HepG2 (cell line): ENCODE results near the gene RAD23A. TPM values are rescaled to one million over a fixed set of nuclear protein-coding genes. Genes with fewer than 3 reads are reported as not detected.

Source experiments
- IKZF1 ChIP-seq: fragments of 450-650 bp; IDR thresholded peaks from 2 replicates; pipeline ENCODE4 v1.7.1; 2016
- MAFK ChIP-seq, 2 experiments: IDR thresholded peaks in 1 of 2; conservative IDR thresholded peaks in 1 of 2; 2 replicates each; pipeline ENCODE4 v1.6.1; 2011; ENCODE audit warnings: improper control_type of control experiment in 2 of 2, low read length in 2 of 2
- ZNF577 ChIP-seq: sonication (generic); formaldehyde crosslinking; IDR thresholded peaks from 2 replicates; pipeline ENCODE4 v1.4.0; 2020; ENCODE audit warnings: mild to moderate bottlenecking, low read depth, missing genetic modification reagents, borderline replicate concordance
- ZNF589 ChIP-seq: sonication (generic); formaldehyde crosslinking; conservative IDR thresholded peaks from 2 replicates; pipeline ENCODE4 v1.8.0; 2022; ENCODE audit warnings: mild to moderate bottlenecking, moderate library complexity, missing genetic modification reagents
- ZNF782 ChIP-seq: sonication (generic); formaldehyde crosslinking; IDR thresholded peaks from 2 replicates; pipeline ENCODE4 v1.4.0; 2020; ENCODE audit warnings: missing genetic modification reagents, mild to moderate bottlenecking, borderline replicate concordance
- ZNF790 ChIP-seq: sonication (generic); formaldehyde crosslinking; IDR thresholded peaks from 2 replicates; pipeline ENCODE4 v1.8.0; 2022; ENCODE audit warnings: missing genetic modification reagents, mild to moderate bottlenecking, borderline replicate concordance
- ZNF816 ChIP-seq: sonication (generic); formaldehyde crosslinking; IDR thresholded peaks from 2 replicates; pipeline ENCODE4 v1.8.0; 2022; ENCODE audit warnings: missing genetic modification reagents, mild to moderate bottlenecking, borderline replicate concordance
- polyA plus RNA-seq, 8 experiments: library from polyadenylated mRNA; depleted of rRNA in 3 of 8; stranded (reverse) in 7 of 8; unstranded in 1 of 8; fragments of >200 nt; fragmentation: Illumina TruSeq in 4 of 8; extraction: Trizol in 4 of 8; gene quantifications; 2 replicates each; pipeline versions ENCODE4 v1.2.1 to v1.2.3, GENCODE V29; 2011 to 2016; ENCODE audit warnings: low read depth in 4 of 8, missing spikeins in 1 of 8, mixed read lengths in 1 of 8; ENCODE audit not compliant: insufficient read depth in 1 of 8
- total RNA-seq, 5 experiments: library from RNA; depleted of rRNA; stranded (reverse); fragments of >200 nt; fragmentation: Illumina TruSeq; extraction: Trizol; gene quantifications; 2 replicates each; pipeline ENCODE4 v1.2.3, GENCODE V29; 2016; ENCODE audit warnings: low read depth in 1 of 5
- TF ChIP-seq, protein P1 (sequence below): IDR thresholded peaks from 2 replicates; pipeline ENCODE4 v1.6.1; 2012; ENCODE audit warnings: low read depth, low read length, improper control_type of control experiment
- TF ChIP-seq, protein P2 (sequence below): sonication (generic); formaldehyde crosslinking; IDR thresholded peaks from 2 replicates; pipeline ENCODE4; 2020; ENCODE audit warnings: missing genetic modification reagents, mild to moderate bottlenecking, borderline replicate concordance
- TF ChIP-seq, protein P3 (sequence below): sonication (generic); formaldehyde crosslinking; IDR thresholded peaks from 2 replicates; pipeline ENCODE4 v1.4.0; 2020; ENCODE audit warnings: missing genetic modification reagents, borderline replicate concordance
- TF ChIP-seq, protein P4 (sequence below): sonication (generic); formaldehyde crosslinking; IDR thresholded peaks from 2 replicates; pipeline ENCODE4 v1.4.0; 2020; ENCODE audit warnings: missing genetic modification reagents

RAD23A gene
- total and polyA plus RNA-seq, 2 of the 13 experiments (the other 11 are each of a cell fraction or from before 2014, with no cell fraction given), result 42.5 to 54.2 TPM

DNA sequence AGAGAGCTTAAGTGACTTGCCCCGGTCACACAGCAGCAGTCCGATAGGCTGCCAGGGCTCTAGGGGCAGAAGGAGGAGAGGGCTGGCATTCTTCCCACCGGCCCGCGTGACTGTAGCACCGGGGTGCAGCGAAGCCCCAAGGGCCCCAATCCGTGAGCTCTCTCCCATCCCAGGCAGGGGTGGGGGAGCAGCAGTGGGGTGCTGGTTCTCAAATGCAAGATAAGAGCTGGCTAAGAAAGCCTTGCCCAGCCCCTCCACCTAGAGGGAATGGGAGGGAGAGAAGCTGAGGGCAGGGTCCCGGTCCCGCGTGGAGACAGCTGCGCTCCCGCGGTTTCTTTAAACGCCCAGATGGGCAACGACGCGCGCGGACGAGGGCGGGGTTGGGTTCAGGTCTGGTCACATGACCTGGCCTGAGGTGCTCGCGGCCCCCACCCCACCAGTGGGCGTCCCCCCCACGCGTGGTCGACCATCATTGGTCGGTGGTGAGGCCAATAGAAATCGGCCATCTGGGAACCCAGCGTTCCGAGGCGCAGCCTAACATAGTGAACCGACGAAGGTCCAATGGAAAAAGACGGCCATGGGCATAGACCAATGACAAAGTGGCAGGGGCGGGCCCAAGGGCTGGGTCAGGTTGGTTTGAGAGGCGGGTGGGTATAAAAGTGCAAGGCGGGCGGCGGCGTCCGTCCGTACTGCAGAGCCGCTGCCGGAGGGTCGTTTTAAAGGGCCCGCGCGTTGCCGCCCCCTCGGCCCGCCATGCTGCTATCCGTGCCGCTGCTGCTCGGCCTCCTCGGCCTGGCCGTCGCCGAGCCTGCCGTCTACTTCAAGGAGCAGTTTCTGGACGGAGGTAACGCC, 7.5 kb upstream of the RAD23A start, which contains the start of gene CALR (continued):
- no peak for TF ChIP-seq MAFK (conservative IDR thresholded peaks at IDR 0.05 in 1 of 2, IDR thresholded peaks at IDR 0.05 in 1 of 2; ENCODE audit: low read length in 2 of 2)
- TF ChIP-seq ZNF816 (CRISPR knock-in tag), result no peak; the same call in 1 of the 2 replicates
- TF ChIP-seq ZNF782, result peak; percentile 95
- no peak for TF ChIP-seq ZNF577 (CRISPR knock-in tag)
- TF ChIP-seq IKZF1, result no peak
- TF ChIP-seq, protein P1, sequence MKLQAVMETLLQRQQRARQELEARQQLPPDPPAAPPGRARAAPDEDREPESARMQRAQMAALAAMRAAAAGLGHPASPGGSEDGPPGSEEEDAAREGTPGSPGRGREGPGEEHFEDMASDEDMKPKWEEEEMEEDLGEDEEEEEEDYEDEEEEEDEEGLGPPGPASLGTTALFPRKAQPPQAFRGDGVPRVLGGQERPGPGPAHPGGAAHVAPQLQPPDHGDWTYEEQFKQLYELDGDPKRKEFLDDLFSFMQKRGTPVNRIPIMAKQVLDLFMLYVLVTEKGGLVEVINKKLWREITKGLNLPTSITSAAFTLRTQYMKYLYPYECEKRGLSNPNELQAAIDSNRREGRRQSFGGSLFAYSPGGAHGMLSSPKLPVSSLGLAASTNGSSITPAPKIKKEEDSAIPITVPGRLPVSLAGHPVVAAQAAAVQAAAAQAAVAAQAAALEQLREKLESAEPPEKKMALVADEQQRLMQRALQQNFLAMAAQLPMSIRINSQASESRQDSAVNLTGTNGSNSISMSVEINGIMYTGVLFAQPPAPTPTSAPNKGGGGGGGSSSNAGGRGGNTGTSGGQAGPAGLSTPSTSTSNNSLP, result no peak
- 0 out of 2 replicates have a peak, but pooled peaks have one; percentile 28 for TF ChIP-seq ZNF589
- TF ChIP-seq, protein P2, sequence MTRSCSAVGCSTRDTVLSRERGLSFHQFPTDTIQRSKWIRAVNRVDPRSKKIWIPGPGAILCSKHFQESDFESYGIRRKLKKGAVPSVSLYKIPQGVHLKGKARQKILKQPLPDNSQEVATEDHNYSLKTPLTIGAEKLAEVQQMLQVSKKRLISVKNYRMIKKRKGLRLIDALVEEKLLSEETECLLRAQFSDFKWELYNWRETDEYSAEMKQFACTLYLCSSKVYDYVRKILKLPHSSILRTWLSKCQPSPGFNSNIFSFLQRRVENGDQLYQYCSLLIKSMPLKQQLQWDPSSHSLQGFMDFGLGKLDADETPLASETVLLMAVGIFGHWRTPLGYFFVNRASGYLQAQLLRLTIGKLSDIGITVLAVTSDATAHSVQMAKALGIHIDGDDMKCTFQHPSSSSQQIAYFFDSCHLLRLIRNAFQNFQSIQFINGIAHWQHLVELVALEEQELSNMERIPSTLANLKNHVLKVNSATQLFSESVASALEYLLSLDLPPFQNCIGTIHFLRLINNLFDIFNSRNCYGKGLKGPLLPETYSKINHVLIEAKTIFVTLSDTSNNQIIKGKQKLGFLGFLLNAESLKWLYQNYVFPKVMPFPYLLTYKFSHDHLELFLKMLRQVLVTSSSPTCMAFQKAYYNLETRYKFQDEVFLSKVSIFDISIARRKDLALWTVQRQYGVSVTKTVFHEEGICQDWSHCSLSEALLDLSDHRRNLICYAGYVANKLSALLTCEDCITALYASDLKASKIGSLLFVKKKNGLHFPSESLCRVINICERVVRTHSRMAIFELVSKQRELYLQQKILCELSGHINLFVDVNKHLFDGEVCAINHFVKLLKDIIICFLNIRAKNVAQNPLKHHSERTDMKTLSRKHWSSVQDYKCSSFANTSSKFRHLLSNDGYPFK (CRISPR knock-in tag), result peak; percentile 75; the same call in 1 of the 2 replicates
- no peak for TF ChIP-seq ZNF790 (CRISPR knock-in tag)
- TF ChIP-seq, protein P3, sequence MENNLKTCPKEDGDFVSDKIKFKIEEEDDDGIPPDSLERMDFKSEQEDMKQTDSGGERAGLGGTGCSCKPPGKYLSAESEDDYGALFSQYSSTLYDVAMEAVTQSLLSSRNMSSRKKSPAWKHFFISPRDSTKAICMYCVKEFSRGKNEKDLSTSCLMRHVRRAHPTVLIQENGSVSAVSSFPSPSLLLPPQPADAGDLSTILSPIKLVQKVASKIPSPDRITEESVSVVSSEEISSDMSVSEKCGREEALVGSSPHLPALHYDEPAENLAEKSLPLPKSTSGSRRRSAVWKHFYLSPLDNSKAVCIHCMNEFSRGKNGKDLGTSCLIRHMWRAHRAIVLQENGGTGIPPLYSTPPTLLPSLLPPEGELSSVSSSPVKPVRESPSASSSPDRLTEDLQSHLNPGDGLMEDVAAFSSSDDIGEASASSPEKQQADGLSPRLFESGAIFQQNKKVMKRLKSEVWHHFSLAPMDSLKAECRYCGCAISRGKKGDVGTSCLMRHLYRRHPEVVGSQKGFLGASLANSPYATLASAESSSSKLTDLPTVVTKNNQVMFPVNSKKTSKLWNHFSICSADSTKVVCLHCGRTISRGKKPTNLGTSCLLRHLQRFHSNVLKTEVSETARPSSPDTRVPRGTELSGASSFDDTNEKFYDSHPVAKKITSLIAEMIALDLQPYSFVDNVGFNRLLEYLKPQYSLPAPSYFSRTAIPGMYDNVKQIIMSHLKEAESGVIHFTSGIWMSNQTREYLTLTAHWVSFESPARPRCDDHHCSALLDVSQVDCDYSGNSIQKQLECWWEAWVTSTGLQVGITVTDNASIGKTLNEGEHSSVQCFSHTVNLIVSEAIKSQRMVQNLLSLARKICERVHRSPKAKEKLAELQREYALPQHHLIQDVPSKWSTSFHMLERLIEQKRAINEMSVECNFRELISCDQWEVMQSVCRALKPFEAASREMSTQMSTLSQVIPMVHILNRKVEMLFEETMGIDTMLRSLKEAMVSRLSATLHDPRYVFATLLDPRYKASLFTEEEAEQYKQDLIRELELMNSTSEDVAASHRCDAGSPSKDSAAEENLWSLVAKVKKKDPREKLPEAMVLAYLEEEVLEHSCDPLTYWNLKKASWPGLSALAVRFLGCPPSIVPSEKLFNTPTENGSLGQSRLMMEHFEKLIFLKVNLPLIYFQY (CRISPR knock-in tag), result no peak
- TF ChIP-seq, protein P4, sequence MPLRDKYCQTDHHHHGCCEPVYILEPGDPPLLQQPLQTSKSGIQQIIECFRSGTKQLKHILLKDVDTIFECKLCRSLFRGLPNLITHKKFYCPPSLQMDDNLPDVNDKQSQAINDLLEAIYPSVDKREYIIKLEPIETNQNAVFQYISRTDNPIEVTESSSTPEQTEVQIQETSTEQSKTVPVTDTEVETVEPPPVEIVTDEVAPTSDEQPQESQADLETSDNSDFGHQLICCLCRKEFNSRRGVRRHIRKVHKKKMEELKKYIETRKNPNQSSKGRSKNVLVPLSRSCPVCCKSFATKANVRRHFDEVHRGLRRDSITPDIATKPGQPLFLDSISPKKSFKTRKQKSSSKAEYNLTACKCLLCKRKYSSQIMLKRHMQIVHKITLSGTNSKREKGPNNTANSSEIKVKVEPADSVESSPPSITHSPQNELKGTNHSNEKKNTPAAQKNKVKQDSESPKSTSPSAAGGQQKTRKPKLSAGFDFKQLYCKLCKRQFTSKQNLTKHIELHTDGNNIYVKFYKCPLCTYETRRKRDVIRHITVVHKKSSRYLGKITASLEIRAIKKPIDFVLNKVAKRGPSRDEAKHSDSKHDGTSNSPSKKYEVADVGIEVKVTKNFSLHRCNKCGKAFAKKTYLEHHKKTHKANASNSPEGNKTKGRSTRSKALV (CRISPR knock-in tag), result no peak
